ENCODE measurements around the gene KLK11.

Gene KLK11

GRCh38 chr19:51025809-51026553 is 435 bp downstream of the KLK11 start (continued):
- TF ChIP-seq, protein P1, sequence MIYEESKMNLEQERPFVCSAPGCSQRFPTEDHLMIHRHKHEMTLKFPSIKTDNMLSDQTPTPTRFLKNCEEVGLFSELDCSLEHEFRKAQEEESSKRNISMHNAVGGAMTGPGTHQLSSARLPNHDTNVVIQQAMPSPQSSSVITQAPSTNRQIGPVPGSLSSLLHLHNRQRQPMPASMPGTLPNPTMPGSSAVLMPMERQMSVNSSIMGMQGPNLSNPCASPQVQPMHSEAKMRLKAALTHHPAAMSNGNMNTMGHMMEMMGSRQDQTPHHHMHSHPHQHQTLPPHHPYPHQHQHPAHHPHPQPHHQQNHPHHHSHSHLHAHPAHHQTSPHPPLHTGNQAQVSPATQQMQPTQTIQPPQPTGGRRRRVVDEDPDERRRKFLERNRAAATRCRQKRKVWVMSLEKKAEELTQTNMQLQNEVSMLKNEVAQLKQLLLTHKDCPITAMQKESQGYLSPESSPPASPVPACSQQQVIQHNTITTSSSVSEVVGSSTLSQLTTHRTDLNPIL (CRISPR knock-in tag; IDR thresholded peaks at IDR 0.05; ENCODE audit: low read depth) = no peak
- TF ChIP-seq GLIS3 (CRISPR knock-in tag; IDR thresholded peaks at IDR 0.05) = no peak

DNA sequence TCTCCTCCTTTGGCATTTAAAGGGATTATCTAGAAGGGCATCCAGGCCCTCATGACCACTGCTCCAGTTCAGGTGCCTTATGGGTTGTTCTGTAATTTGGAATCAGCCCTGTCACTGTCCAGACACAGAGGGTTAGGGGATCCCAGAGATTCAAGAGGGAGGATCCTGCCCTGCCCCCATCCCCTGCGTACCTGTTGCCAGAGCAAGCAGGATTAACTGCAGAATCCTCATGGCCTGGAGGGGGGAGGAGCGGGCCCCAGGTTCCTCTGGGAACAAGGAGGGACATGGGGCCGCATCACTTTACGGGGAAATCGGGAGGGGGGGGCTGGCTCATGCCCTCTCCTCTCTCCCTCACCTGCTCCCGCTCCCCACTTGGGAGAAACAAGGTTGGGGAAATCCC is 1.0 kb downstream of the KLK11 start:
- TF ChIP-seq ZNF8 (CRISPR knock-in tag; IDR thresholded peaks at IDR 0.05) = no peak
- no peak for TF ChIP-seq ZNF565 (CRISPR knock-in tag; conservative IDR thresholded peaks at IDR 0.05; ENCODE audit: low read depth)
- TF ChIP-seq, protein P1 (CRISPR knock-in tag; IDR thresholded peaks at IDR 0.05; ENCODE audit: low read depth) = no peak
- no peak for TF ChIP-seq PPARA (CRISPR knock-in tag; IDR thresholded peaks at IDR 0.05; ENCODE audit: borderline replicate concordance)
- no peak for TF ChIP-seq ESRRG (CRISPR knock-in tag; IDR thresholded peaks at IDR 0.05)
- TF ChIP-seq, protein P2, sequence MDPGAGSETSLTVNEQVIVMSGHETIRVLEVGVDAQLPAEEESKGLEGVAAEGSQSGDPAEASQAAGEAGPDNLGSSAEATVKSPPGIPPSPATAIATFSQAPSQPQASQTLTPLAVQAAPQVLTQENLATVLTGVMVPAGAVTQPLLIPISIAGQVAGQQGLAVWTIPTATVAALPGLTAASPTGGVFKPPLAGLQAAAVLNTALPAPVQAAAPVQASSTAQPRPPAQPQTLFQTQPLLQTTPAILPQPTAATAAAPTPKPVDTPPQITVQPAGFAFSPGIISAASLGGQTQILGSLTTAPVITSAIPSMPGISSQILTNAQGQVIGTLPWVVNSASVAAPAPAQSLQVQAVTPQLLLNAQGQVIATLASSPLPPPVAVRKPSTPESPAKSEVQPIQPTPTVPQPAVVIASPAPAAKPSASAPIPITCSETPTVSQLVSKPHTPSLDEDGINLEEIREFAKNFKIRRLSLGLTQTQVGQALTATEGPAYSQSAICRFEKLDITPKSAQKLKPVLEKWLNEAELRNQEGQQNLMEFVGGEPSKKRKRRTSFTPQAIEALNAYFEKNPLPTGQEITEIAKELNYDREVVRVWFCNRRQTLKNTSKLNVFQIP (CRISPR knock-in tag; IDR thresholded peaks at IDR 0.05; ENCODE audit: borderline replicate concordance, low read depth) = no peak
- TF ChIP-seq TOX (CRISPR knock-in tag; IDR thresholded peaks at IDR 0.05; ENCODE audit: borderline replicate concordance) = no peak
- no peak for TF ChIP-seq TCF4 (CRISPR knock-in tag; IDR thresholded peaks at IDR 0.05; ENCODE audit: borderline replicate concordance)
- TF ChIP-seq ZC3H10 (CRISPR knock-in tag; IDR thresholded peaks at IDR 0.05) = no peak
- TF ChIP-seq, protein P3, sequence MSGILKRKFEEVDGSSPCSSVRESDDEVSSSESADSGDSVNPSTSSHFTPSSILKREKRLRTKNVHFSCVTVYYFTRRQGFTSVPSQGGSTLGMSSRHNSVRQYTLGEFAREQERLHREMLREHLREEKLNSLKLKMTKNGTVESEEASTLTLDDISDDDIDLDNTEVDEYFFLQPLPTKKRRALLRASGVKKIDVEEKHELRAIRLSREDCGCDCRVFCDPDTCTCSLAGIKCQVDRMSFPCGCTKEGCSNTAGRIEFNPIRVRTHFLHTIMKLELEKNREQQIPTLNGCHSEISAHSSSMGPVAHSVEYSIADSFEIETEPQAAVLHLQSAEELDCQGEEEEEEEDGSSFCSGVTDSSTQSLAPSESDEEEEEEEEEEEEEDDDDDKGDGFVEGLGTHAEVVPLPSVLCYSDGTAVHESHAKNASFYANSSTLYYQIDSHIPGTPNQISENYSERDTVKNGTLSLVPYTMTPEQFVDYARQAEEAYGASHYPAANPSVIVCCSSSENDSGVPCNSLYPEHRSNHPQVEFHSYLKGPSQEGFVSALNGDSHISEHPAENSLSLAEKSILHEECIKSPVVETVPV (CRISPR knock-in tag; IDR thresholded peaks at IDR 0.05) = no peak
- TF ChIP-seq BACH2 (CRISPR knock-in tag; IDR thresholded peaks at IDR 0.05; ENCODE audit: borderline replicate concordance) = no peak
- TF ChIP-seq ISL1 (CRISPR knock-in tag; IDR thresholded peaks at IDR 0.05) = no peak
- no peak for ATAC-seq

DNA sequence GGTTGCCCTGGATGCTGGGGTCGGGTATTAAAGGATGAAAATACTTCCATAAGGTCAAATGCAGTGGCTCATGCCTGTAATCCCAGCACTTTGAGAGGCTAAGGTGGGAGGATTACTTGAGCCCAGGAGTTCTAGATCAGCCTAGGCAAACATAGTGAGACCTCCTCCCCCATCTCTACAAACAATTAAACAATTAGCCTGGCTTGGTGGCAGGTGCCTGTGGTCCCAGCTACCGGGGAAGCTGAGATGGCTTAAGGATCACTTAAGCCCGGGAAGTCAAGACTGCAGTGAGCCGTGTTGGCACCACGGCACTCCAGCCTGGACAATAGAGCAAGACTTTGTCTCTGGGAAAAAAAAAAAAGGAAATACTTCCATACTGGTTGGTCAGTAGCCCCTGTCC is 1.5 kb downstream of the KLK11 start:
- TF ChIP-seq GLIS3 (CRISPR knock-in tag; IDR thresholded peaks at IDR 0.05) = no peak
- no peak for TF ChIP-seq ZNF70 (CRISPR knock-in tag; IDR thresholded peaks at IDR 0.05)
- no peak for TF ChIP-seq ZFP3 (CRISPR knock-in tag; IDR thresholded peaks at IDR 0.05)
- TF ChIP-seq ESRRG (CRISPR knock-in tag; IDR thresholded peaks at IDR 0.05) = no peak
- TF ChIP-seq PATZ1 (CRISPR knock-in tag; IDR thresholded peaks at IDR 0.05; ENCODE audit: borderline replicate concordance) = no peak
- no peak for TF ChIP-seq TCF4 (CRISPR knock-in tag; IDR thresholded peaks at IDR 0.05; ENCODE audit: borderline replicate concordance)
- no peak for TF ChIP-seq RARB (CRISPR knock-in tag; IDR thresholded peaks at IDR 0.05)
- TF ChIP-seq, protein P3 (CRISPR knock-in tag; IDR thresholded peaks at IDR 0.05) = no peak
- TF ChIP-seq TSHZ2 (CRISPR knock-in tag; IDR thresholded peaks at IDR 0.05) = no peak
- no peak for TF ChIP-seq BACH2 (CRISPR knock-in tag; IDR thresholded peaks at IDR 0.05; ENCODE audit: borderline replicate concordance)
- TF ChIP-seq ZNF8 (CRISPR knock-in tag; IDR thresholded peaks at IDR 0.05) = no peak
- TF ChIP-seq, protein P2 (CRISPR knock-in tag; IDR thresholded peaks at IDR 0.05; ENCODE audit: borderline replicate concordance, low read depth) = no peak
- no peak for TF ChIP-seq TOX (CRISPR knock-in tag; IDR thresholded peaks at IDR 0.05; ENCODE audit: borderline replicate concordance)
- no peak for TF ChIP-seq ZNF565 (CRISPR knock-in tag; conservative IDR thresholded peaks at IDR 0.05; ENCODE audit: low read depth)
- no peak for TF ChIP-seq CSDC2 (CRISPR knock-in tag; IDR thresholded peaks at IDR 0.05)
- ATAC-seq = no peak
